Measurements from ENCODE around the gene TSPEAR.
"Not testable (repeated sequence)": the region's sequence is repeated elsewhere in the genome, so short reads cannot be mapped to it uniquely, and the experiment has no call there.

The TSPEAR gene

DNA sequence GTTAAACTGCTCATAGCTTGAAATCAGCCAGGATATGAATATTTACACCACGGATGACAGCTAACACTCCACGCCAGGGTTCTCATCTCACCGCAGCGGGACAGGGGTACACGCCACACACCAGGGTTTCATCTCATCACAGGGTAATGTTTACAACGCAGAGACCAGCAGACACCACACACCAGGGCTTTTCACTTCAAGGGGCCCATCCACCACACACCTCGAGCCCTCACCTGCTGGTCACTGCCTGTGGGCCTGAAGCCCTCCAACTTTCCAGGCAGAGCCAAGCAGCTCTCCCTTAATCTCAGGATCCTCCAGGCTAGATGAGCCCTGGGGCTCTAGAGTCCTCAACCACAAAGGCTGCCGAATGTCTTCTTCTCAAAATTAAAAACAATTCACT is 15.7 kb downstream of the TSPEAR start:
- no peak for DNase-seq
- Histone ChIP-seq H3K9me3 (peaks cover 0 to 16% (median 6%) of the 10 kb centered on the region in 3 donors), H3K36me3 (no peaks in the 10 kb centered on the region), H3K27ac (no peak overlapping the region), H3K4me1 (no peaks in the 10 kb centered on the region), H3K27me3 (peaks cover 0 to 56% of the 10 kb centered on the region in 2 donors), H3K4me3 (no peak overlapping the region)
- TF ChIP-seq, protein P1, sequence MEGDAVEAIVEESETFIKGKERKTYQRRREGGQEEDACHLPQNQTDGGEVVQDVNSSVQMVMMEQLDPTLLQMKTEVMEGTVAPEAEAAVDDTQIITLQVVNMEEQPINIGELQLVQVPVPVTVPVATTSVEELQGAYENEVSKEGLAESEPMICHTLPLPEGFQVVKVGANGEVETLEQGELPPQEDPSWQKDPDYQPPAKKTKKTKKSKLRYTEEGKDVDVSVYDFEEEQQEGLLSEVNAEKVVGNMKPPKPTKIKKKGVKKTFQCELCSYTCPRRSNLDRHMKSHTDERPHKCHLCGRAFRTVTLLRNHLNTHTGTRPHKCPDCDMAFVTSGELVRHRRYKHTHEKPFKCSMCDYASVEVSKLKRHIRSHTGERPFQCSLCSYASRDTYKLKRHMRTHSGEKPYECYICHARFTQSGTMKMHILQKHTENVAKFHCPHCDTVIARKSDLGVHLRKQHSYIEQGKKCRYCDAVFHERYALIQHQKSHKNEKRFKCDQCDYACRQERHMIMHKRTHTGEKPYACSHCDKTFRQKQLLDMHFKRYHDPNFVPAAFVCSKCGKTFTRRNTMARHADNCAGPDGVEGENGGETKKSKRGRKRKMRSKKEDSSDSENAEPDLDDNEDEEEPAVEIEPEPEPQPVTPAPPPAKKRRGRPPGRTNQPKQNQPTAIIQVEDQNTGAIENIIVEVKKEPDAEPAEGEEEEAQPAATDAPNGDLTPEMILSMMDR (IDR thresholded peaks at IDR 0.05) = no peak
- intact Hi-C loops (cut with DNase I; ENCODE audit: low total_unique reads) = no loop called here

- peak in 1 of 2 donors; percentile 46 for DNase-seq
- intact Hi-C loops (cut with DNase I; ENCODE audit: low total_unique reads) = no loop called here
Measured at GRCh38 chr21:44695184-44695583, 16.2 kb downstream of the TSPEAR start.

DNA sequence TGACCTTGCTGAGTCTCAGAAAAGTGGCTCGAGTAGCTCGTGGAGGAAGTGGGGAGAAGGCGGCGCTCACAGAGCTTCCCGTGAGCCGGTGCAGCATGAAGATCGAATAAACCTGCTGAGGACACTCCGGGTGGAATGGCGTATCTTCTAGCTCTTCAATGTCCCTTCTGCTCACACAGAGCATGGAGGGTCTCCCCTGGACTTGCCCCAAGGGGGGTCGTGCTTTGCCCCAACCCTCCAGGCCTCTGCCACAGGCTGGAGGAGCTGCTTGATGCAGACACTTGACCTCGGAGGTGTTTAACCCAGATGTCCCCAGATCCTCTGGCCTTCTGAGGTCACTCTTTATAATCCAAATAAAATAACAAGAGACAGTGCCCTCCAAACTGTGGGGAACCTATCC is 16.6 kb downstream of the TSPEAR start:
- peaks cover 0 to 16% (median 6%) of the 10 kb centered on the region in 3 donors for H3K9me3 ChIP-seq
- H3K27ac ChIP-seq = no peak overlapping the region
- H3K36me3 ChIP-seq = no peaks in the 10 kb centered on the region
- TF ChIP-seq, protein P1 (IDR thresholded peaks at IDR 0.05) = no peak
- H3K4me1 ChIP-seq = no peaks in the 10 kb centered on the region
- H3K4me3 ChIP-seq = no peak overlapping the region
- intact Hi-C loops (cut with DNase I; ENCODE audit: low total_unique reads) = no loop called here
- peaks cover 0 to 48% of the 10 kb centered on the region in 2 donors for H3K27me3 ChIP-seq
- DNase-seq = no peak

More at GRCh38 chr21:44695184-44695583, 16.2 kb downstream of the TSPEAR start:
- Histone ChIP-seq H3K36me3 (no peaks in the 10 kb centered on the region), H3K27ac (no peak overlapping the region), H3K27me3 (peaks cover 0 to 52% of the 10 kb centered on the region in 2 donors), H3K9me3 (peaks cover 0 to 16% (median 6%) of the 10 kb centered on the region in 3 donors), H3K4me3 (no peak overlapping the region), H3K4me1 (no peaks in the 10 kb centered on the region)
- TF ChIP-seq, protein P1 (IDR thresholded peaks at IDR 0.05) = no peak

DNA sequence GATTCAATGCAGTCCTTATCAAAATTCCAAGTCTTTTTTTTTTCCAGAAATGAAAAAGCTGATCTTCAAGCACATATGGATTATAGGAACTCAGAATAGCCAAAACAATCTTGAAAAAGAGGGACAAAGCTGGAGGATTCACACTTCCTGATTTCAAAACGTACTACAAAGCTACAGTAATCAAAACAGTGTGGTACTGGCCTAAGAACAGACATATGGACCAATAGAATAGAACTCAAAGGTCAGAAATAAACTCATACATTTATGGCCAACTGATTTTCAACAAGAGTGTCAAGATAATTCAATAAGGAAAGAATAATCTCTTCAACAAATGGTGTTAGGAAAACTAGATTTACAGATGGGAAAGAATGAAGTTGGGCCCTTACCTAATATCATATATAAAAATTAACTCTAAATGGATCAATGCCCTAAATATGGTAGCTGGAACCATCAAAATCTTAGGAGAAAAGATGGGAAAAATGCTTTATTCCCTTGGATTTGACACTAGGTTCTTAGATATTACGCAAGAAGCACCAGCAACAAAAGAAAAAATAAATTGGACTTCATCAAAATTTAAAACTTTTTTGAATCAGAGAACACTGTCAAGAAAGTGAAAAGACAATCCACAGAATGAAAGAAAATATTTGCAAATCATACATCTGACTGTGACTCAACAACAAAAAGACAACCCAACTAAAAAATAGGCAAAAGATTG is 18.4 kb downstream of the TSPEAR start:
- Histone ChIP-seq H3K27ac (no peak overlapping the region), H3K27me3 (peaks cover 0 to 41% of the 10 kb centered on the region in 2 donors), H3K4me3 (no peak overlapping the region), H3K36me3 (no peaks in the 10 kb centered on the region), H3K4me1 (no peaks in the 10 kb centered on the region), H3K9me3 (peaks cover 0 to 16% (median 6%) of the 10 kb centered on the region in 3 donors)
- intact Hi-C loops (cut with DNase I; ENCODE audit: low total_unique reads) = no loop called here
- no peak for DNase-seq
- TF ChIP-seq, protein P1 (IDR thresholded peaks at IDR 0.05) = no peak

DNA sequence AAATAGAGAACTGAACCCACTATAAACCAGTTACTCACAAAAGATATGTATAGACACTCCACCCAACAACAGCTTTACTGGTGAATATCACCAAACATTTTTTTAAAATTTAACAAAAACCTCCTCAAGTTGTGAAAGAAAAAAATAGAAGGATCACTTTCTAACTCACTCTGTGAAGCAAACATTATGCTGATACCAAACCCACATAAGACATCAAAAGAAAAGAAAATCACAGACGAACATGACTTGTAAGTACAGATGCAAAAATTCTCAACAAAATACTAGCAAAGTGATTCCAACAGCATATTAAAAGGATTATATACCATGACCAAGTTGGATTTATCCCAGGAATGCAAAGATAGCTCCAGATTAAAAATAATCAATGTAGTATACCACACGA is 19.7 kb downstream of the TSPEAR start:
- H3K4me3 ChIP-seq = no peak overlapping the region
- H3K27me3 ChIP-seq = peaks cover 0 to 42% of the 10 kb centered on the region in 2 donors
- H3K36me3 ChIP-seq = no peaks in the 10 kb centered on the region
- intact Hi-C loops (cut with DNase I; ENCODE audit: low total_unique reads) = no loop called here
- H3K27ac ChIP-seq = no peak overlapping the region
- H3K9me3 ChIP-seq = peaks cover 0 to 16% (median 6%) of the 10 kb centered on the region in 3 donors
- no peaks in the 10 kb centered on the region for H3K4me1 ChIP-seq
- TF ChIP-seq, protein P1 (IDR thresholded peaks at IDR 0.05) = no peak
- no peak for DNase-seq

DNA sequence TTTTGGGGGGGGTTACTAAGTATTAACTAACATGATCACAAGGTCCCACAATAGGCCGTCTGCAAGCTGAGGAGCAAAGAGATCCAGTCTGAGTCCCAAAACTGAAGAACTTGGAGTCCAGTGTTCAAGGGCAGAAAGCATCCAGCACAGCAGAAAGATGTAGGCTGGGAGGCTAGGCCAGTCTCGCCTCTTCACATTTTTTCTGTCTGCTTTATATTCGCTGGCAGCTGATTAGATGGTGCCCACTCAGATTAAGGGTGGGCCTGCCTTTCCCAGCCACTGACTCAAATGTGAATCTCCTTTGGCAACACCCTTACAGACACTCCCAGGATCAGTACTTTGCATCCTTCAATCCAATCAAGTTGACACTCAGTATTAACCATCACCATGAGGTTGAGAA is 21.6 kb downstream of the TSPEAR start:
- H3K4me1 ChIP-seq; DNase-seq; H3K36me3 ChIP-seq; H3K4me3 ChIP-seq; H3K27ac ChIP-seq; intact Hi-C loops (cut with DNase I; ENCODE audit: low total_unique reads): not testable (repeated sequence)
- Histone ChIP-seq H3K27me3 (peaks cover 0 to 31% of the 10 kb centered on the region in 2 donors), H3K9me3 (peaks cover 0 to 16% (median 6%) of the 10 kb centered on the region in 3 donors)

Data from tibial artery (tissue), 4 donors.